Jurkat, Clone E6-1 (cell line): Measurements from ENCODE around the gene ATP6V1G1. TPM values are rescaled to one million over a fixed set of nuclear protein-coding genes. Genes with fewer than 3 reads are reported as not detected.
A peak's percentile ranks its signal among the peaks of the same experiment; 100 is the strongest.

Source experiments
- DNase-seq: peaks from one replicate; pipeline ENCODE4 v3.0.0-alpha.2; 2011; ENCODE audit warnings: low read depth, low spot score
- H3K4me3 ChIP-seq: 2 replicates; pipeline ENCODE4 v1.5.1; 2011; ENCODE audit warnings: mild to moderate bottlenecking, low read length, control low read depth, moderate library complexity
- polyA plus RNA-seq: library from polyadenylated mRNA; unstranded; fragments of >200 nt; gene quantifications from one replicate; pipeline ENCODE4 v1.2.1, GENCODE V29; 2012; ENCODE audit warnings: missing spikeins; ENCODE audit not compliant: insufficient read length, insufficient read depth

Gene ATP6V1G1, protein sequence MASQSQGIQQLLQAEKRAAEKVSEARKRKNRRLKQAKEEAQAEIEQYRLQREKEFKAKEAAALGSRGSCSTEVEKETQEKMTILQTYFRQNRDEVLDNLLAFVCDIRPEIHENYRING
- polyA plus RNA-seq: 163 TPM

GRCh38 chr9:114587345-114588202 is at the start of gene ATP6V1G1:
Gene ATP6V1G1, plus strand, starts transcription at chr9:114587769. Its CDS starts 70 bp downstream, at chr9:114587839.
- peak within 1 kb of the TSS; percentile 99 for H3K4me3 ChIP-seq
- peak; percentile 96 for DNase-seq

DNA sequence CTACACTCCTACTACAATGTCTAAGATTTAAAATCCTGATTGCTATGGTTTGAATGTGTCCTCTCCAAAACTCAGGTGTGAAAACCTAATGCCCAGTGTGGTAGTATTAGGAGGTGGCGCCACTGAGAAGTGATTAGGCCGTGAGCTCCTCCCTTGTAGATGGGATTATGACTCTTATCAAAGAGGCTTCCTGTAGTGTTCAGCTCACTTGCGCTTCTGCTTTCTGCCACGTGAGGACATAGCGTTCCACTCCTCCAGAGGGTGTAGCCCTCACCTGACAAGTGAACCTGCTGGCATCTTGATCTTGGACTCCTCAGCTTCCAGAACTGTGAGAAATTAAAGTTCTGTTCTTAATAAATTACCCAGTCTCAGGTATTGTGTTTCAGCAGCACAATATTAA is 49.3 kb upstream of the ATP6V1G1 start:
- DNase-seq: peak; percentile 30
- H3K4me3 ChIP-seq: no peak overlapping the region

GRCh38 chr9:114539701-114540380 is 47.7 kb upstream of the ATP6V1G1 start:
- no peak overlapping the region for H3K4me3 ChIP-seq
- no peak for DNase-seq

GRCh38 chr9:114545055-114545454 is 42.5 kb upstream of the ATP6V1G1 start:
- DNase-seq: no peak
- no peak overlapping the region for H3K4me3 ChIP-seq

- H3K4me3 ChIP-seq: no peak overlapping the region
- no peak for DNase-seq
Observed at GRCh38 chr9:114546851-114547250, 40.7 kb upstream of the ATP6V1G1 start.

DNA sequence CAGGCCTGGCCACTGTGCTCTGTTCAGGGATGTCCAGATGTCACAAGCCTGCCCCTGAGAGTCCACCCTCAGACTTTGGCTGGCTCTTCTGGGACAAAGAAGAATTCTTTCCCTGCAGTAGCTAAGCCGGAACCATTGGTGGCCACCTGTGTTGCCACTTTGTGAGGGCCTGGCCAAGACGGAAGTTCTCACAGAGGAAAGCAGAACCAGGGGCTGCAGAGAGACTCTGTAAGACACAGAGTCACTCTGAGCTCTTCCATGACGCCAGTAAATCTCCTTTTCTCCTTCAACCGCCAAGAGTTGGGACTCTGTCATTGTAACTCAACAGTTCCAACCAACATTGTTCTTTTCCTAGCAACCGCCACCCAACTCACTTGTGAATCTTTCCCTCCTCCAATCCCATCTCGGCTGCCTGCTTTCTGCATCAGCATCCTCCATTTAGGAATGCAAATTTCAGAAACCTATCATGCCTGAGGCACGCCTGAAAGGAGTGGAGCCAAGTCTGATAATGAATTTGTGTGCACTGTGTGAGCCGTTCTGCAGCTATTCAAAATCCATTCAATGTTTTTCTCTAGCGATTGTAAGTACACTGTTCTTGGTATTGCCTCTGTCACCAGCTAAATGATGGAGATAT is 37.8 kb upstream of the ATP6V1G1 start:
- DNase-seq: no peak
- no peak overlapping the region for H3K4me3 ChIP-seq

- no peak overlapping the region for H3K4me3 ChIP-seq
- no peak for DNase-seq
Observed at GRCh38 chr9:114551750-114552685, 35.6 kb upstream of the ATP6V1G1 start.

DNA sequence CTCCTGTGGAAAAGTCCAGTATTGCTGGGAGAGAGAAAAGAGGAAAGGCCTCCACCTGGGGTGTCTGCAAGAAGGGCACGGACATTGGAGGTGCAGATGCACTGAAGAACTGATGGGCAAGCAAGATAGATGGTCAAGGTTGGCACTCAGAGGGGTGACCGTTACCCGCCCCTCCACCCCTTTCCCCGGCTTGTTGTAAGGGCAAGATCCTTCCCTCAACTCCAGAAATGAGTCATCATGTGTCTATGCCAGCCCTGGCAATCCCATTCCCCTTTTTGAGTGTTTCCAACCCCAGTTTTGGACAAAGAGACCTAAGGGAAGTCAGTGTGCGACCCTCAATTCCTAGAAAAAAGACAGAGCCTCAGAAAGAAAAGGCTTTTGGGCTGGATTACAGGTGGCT is 34.9 kb upstream of the ATP6V1G1 start:
- DNase-seq: no peak
- H3K4me3 ChIP-seq: no peak overlapping the region

- no peak overlapping the region for H3K4me3 ChIP-seq
Observed at GRCh38 chr9:114553202-114553601, 34.4 kb upstream of the ATP6V1G1 start.

GRCh38 chr9:114555696-114556095 is 31.9 kb upstream of the ATP6V1G1 start:
- DNase-seq: no peak
- H3K4me3 ChIP-seq: no peak overlapping the region

More at GRCh38 chr9:114553202-114553601, 34.4 kb upstream of the ATP6V1G1 start:
- DNase-seq: no peak

GRCh38 chr9:114558027-114558675 is 29.4 kb upstream of the ATP6V1G1 start:
- no peak overlapping the region for H3K4me3 ChIP-seq
- no peak for DNase-seq

DNA sequence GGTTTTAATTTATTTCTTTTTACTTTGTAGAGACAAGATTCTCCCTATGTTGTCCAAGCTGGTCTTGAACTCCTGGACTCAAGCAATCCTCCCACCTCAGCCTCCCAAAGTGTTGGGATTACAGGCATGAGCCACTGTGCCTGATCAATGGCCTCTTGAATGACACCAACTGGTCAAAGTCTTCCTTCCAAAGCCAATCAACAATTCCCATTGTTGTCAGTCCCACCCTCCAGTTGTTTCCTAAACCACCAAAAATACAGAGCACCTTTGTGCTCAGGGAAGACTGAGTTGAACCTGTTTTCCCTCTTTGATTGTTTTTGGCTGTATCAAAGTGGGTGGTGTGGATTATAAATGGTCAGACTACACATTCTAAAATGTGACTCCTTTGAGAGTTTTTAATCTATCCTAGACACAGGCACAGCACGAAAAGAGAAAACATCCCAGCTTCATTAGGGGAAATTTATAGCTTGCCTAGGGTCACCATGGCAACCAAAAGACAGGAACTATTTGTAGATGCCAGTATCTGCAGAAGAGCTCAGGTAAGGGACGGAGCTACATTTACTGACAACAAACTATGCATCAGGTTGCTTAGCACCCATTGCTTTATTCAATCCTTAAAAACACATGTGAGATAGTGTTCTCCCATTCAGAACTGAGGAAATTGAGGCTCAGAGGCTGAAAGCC is 27.6 kb upstream of the ATP6V1G1 start:
- no peak overlapping the region for H3K4me3 ChIP-seq
- no peak for DNase-seq

DNA sequence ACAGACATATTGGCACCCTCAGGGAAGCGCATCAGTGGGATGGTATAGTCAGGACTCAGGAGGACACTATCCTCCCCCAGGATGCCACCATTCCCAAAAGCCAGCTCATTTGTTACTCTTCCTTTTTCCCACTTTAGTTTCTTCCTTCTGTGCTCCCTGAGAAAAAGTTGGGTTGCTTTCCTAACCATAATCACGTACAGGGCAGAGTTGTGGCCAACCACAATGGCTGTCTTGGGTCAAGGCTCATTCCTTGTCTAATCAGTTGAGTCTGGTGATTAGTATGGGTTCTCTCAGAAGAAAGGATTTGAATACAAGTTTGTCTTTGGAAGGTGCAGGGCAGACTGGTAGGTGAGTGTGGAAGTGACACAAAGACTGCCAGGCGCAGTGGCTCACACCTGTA is 26.6 kb upstream of the ATP6V1G1 start:
- no peak for DNase-seq

GRCh38 chr9:114561771-114562170 is 25.8 kb upstream of the ATP6V1G1 start:
- no peak overlapping the region for H3K4me3 ChIP-seq
- no peak for DNase-seq

More for the DNA sequence above, 26.6 kb upstream of the ATP6V1G1 start:
- H3K4me3 ChIP-seq: no peak overlapping the region

GRCh38 chr9:114565204-114565603 is 22.4 kb upstream of the ATP6V1G1 start:
- no peak for DNase-seq

DNA sequence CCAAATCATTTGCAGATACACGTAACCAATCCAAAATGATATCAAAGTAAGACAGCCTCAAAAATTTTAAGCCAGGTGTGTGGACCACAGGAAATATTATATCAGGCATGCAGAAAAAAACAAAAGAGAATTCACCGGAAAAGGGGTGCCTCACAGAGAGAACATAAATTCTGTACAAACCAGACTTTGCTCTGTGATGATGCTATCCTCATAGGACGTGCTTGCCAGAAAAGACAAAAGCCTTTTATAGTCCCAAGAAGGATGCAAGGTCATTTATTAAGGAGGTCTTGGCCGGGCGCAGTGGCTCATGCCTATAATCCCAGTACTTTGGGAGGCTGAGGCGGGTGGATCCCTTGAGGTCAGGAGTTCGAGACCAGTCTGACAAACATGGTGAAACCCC is 16.8 kb upstream of the ATP6V1G1 start:
- H3K4me3 ChIP-seq: no peak overlapping the region
- DNase-seq: no peak

More at GRCh38 chr9:114565204-114565603, 22.4 kb upstream of the ATP6V1G1 start:
- H3K4me3 ChIP-seq: no peak overlapping the region

GRCh38 chr9:114571391-114571790 is 16.2 kb upstream of the ATP6V1G1 start:
- no peak for DNase-seq
- no peak overlapping the region for H3K4me3 ChIP-seq

DNA sequence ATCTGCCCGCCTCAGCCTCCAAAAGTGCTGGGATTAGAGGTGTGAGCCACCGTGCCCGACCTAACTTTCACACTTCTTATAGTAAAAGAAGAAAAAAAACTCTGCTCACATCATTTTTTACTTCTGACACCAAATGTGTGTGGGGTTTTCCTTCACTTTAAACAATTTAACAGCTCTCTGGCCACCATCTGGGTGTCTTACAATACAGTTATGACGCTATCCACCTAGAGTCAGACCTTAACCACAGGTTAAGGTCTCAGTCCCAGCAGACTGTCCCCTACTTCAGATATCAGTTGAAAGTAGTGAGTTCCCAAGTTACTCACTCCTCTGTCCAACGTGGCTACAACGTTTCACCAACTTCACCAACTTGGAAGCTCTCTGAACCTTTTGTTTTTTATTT is 15.4 kb upstream of the ATP6V1G1 start:
- no peak overlapping the region for H3K4me3 ChIP-seq
- no peak for DNase-seq
